ENCODE results near the gene FBXL16. TPM values are rescaled to one million over a fixed set of nuclear protein-coding genes. Genes with fewer than 3 reads are reported as not detected.

FBXL16 gene
- total and polyA plus RNA-seq, 9 of the 15 experiments (the other 6 are each of a cell fraction or from before 2014, with no cell fraction given): 0.21 to 8.2 (median 1.7) TPM

- TF ChIP-seq PBX2 (CRISPR knock-in tag; IDR thresholded peaks at IDR 0.05; ENCODE audit: low read depth) (no peak), PBX2 (tag; conservative IDR thresholded peaks at IDR 0.05; ENCODE audit: low read depth) (no peak), PTBP1 (IDR thresholded peaks at IDR 0.05; ENCODE audit: low read depth, low read length) (peak; percentile 98), HMBOX1 (IDR thresholded peaks at IDR 0.05) (no peak), ZNF518B (CRISPR knock-in tag; IDR thresholded peaks at IDR 0.05) (no peak), SMARCB1 (IDR thresholded peaks at IDR 0.05; ENCODE audit: insufficient read length, low read depth) (no peak), FOXM1 (IDR thresholded peaks at IDR 0.05; ENCODE audit: low read depth) (no peak), FOXM1 (CRISPR knock-in tag; IDR thresholded peaks at IDR 0.05; ENCODE audit: low read depth) (0 out of 2 replicates have a peak, but pooled peaks have one; percentile 43), TEAD2 (tag; IDR thresholded peaks at IDR 0.05) (no peak), SUPT5H (IDR thresholded peaks at IDR 0.05) (peak; percentile 78; the same call in 1 of the 2 replicates)
These were observed 30.4 kb downstream of the FBXL16 start, which contains the start of gene RHBDL1 (continued) for GRCh38 chr16:674968-675883.

Measured in K562 (cell line).